Natural killer cell (primary cell): ENCODE results near the gene CLDN9. TPM values are rescaled to one million over a fixed set of nuclear protein-coding genes. Genes with fewer than 3 reads are reported as not detected.

Source experiments
- ATAC-seq, 3 donors: fragments of 150-1000 bp in 2 of 3; fragments of 200-7000 bp in 1 of 3; cut with Tn5 transposase; 1 replicate in 1 of 3; 2 replicates in 2 of 3; pipeline ENCODE4 v1.10.0; 2021; ENCODE audit warnings: mild to moderate bottlenecking in 2 of 3, moderate library complexity in 2 of 3
- DNase-seq, 2 donors: peaks; one replicate each; pipeline versions ENCODE4 v3.0.0 to v3.0.0-alpha.2; 2013 to 2021; ENCODE audit warnings: mixed read lengths in 1 of 2
- H3K27ac ChIP-seq: one replicate; pipeline ENCODE4 v1.5.1; 2013; ENCODE audit warnings: mild to moderate bottlenecking, low read length
- H3K27me3 ChIP-seq: one replicate; pipeline ENCODE4 v1.6.1; 2013; ENCODE audit warnings: low read length; ENCODE audit not compliant: control insufficient read depth, insufficient read depth
- H3K36me3 ChIP-seq: one replicate; pipeline ENCODE4 v1.6.1; 2013; ENCODE audit warnings: low read length; ENCODE audit not compliant: control insufficient read depth, insufficient read depth
- H3K4me1 ChIP-seq: one replicate; pipeline ENCODE4 v1.6.1; 2013; ENCODE audit warnings: low read length; ENCODE audit not compliant: control insufficient read depth, insufficient read depth
- H3K4me3 ChIP-seq: one replicate; pipeline ENCODE4 v1.5.1; 2013; ENCODE audit warnings: low read length
- H3K9me3 ChIP-seq: one replicate; pipeline ENCODE4 v1.6.1; 2013; ENCODE audit warnings: low read length; ENCODE audit not compliant: control insufficient read depth, insufficient read depth
- H3K27ac Mint-ChIP-seq, 2 donors: one replicate each; pipeline ENCODE4 v1.8.0; 2022; ENCODE audit warnings: mild to moderate bottlenecking in 2 of 2, mixed read lengths in 2 of 2, moderate library complexity in 1 of 2
- H3K27me3 Mint-ChIP-seq, 2 donors: one replicate each; pipeline ENCODE4 v1.8.0; 2022; ENCODE audit warnings: low read depth in 2 of 2, mixed read lengths in 2 of 2
- H3K36me3 Mint-ChIP-seq: one replicate; pipeline ENCODE4 v1.8.0; 2022; ENCODE audit warnings: mixed read lengths
- H3K4me1 Mint-ChIP-seq, 2 donors: one replicate each; pipeline ENCODE4 v1.8.0; 2022; ENCODE audit warnings: mixed read lengths in 2 of 2
- H3K4me3 Mint-ChIP-seq: one replicate; pipeline ENCODE4 v1.8.0; 2022; ENCODE audit warnings: mild to moderate bottlenecking, moderate library complexity, mixed read lengths
- H3K9me3 Mint-ChIP-seq, 2 donors: one replicate each; pipeline ENCODE4 v1.8.0; 2022; ENCODE audit warnings: mixed read lengths in 2 of 2
- WGBS: methylation state at CpG from one replicate; pipeline ENCODE4 v1.1.7; 2013; ENCODE audit warnings: missing lambda C conversion rate; ENCODE audit not compliant: insufficient coverage; 5-methylcytosine and 5-hydroxymethylcytosine counted together
- intact Hi-C: fragments of 100-400 bp; cut with micrococcal nuclease; formaldehyde crosslinking; loops from one replicate; pipeline ENCODE4 v1.14.2; 2022
- total RNA-seq, 4 donors: library from RNA; stranded (reverse); fragments of 120-200 nt in 1 of 4; gene quantifications; one replicate each; pipeline versions ENCODE4 v1.2.3 to v1.2.4, GENCODE V29; 2013 to 2022
- TF ChIP-seq, protein P1 (sequence below): fragments of 200-600 bp; IDR thresholded peaks from one replicate; pipeline ENCODE4 v1.8.0; 2022; ENCODE audit warnings: antibody characterized with exemption

CLDN9 gene
- total RNA-seq, 3 donors from 2014 or later (not counting 1 experiment from before 2014, with no cell fraction given) = 0.34 to 0.35 TPM; not detected in 1

DNA sequence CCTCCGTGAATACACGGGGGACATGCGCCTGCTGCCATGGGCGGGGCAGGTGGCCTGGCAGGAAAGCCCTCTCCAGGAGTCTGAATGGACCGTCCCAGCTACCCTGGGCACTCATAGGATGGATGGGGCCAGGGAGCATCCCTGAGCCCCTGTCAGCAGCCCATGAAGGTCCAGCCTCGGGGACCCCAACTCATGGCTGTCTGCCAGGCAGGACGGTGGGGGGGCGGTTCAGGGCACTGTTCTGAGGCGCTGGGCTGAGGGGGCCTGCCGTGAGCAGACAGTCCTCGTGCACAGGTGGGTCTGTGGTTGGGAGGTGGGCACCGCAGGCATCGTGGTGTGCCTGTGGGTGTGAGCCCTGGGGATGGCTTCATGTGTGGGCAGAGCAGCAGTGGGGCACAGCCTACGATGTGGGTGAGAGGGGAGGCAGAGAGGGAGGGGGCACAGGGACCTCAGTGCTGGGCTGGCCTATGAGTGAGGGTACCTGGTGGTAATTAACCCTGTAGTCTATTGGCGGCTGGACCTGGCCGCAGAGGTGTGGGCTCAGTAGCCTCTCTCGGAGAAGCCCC lies 26.0 kb upstream of the CLDN9 start:
- TF ChIP-seq, protein P1, sequence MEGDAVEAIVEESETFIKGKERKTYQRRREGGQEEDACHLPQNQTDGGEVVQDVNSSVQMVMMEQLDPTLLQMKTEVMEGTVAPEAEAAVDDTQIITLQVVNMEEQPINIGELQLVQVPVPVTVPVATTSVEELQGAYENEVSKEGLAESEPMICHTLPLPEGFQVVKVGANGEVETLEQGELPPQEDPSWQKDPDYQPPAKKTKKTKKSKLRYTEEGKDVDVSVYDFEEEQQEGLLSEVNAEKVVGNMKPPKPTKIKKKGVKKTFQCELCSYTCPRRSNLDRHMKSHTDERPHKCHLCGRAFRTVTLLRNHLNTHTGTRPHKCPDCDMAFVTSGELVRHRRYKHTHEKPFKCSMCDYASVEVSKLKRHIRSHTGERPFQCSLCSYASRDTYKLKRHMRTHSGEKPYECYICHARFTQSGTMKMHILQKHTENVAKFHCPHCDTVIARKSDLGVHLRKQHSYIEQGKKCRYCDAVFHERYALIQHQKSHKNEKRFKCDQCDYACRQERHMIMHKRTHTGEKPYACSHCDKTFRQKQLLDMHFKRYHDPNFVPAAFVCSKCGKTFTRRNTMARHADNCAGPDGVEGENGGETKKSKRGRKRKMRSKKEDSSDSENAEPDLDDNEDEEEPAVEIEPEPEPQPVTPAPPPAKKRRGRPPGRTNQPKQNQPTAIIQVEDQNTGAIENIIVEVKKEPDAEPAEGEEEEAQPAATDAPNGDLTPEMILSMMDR = no peak
- Mint-ChIP-seq H3K27me3 (no peaks in the 10 kb centered on the region), H3K4me3 (no peak overlapping the region), H3K4me1 (peaks cover 0 to 3% of the 10 kb centered on the region in 2 donors), H3K9me3 (no peaks in the 10 kb centered on the region), H3K36me3 (no peaks in the 10 kb centered on the region), H3K27ac (no peak overlapping the region)
- no peak for DNase-seq
- ATAC-seq = no peak
- H3K4me1 ChIP-seq = peaks cover 12% of the 10 kb centered on the region
- WGBS = 66% methylated on average over 17 of the region's 17 CpGs
- no peak overlapping the region for H3K27ac ChIP-seq
- no peak overlapping the region for H3K4me3 ChIP-seq
- intact Hi-C loops = no loop called here
- H3K27me3 ChIP-seq = no peaks in the 10 kb centered on the region
- no peaks in the 10 kb centered on the region for H3K36me3 ChIP-seq
- no peaks in the 10 kb centered on the region for H3K9me3 ChIP-seq

DNA sequence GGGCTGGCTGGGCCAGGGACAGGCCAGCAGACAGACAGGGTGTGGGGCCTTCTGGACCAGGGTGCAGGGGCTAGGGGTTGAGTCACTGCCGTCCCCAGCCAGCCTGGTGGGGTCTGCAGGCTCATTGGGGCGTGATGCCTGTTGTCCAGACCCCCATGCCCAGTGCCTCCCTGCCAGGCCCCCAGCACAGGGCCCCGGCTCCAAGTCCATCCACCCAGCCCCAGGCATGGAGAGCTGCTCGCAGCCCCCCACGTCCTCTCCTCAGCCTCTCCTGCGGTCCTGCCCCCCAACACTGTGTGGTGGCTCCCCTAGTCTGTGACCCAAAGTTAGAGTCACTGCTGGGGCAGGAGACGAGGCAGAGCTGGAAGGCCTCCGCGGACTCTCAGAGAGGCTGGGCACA lies 25.4 kb upstream of the CLDN9 start:
- peaks cover 12% of the 10 kb centered on the region for H3K4me1 ChIP-seq
- intact Hi-C loops = no loop called here
- H3K27me3 Mint-ChIP-seq = no peaks in the 10 kb centered on the region
- H3K36me3 ChIP-seq = no peaks in the 10 kb centered on the region
- H3K36me3 Mint-ChIP-seq = no peaks in the 10 kb centered on the region
- H3K27ac ChIP-seq = no peak overlapping the region
- H3K4me3 ChIP-seq = no peak overlapping the region
- TF ChIP-seq, protein P1 = no peak
- H3K27me3 ChIP-seq = no peaks in the 10 kb centered on the region
- H3K9me3 Mint-ChIP-seq = no peaks in the 10 kb centered on the region
- ATAC-seq (no peak), DNase-seq (no peak)
- 88% methylated on average over 9 of the region's 9 CpGs for WGBS
- H3K27ac Mint-ChIP-seq = no peak overlapping the region
- no peaks in the 10 kb centered on the region for H3K9me3 ChIP-seq
- no peak overlapping the region for H3K4me3 Mint-ChIP-seq
- H3K4me1 Mint-ChIP-seq = no peaks in the 10 kb centered on the region

DNA sequence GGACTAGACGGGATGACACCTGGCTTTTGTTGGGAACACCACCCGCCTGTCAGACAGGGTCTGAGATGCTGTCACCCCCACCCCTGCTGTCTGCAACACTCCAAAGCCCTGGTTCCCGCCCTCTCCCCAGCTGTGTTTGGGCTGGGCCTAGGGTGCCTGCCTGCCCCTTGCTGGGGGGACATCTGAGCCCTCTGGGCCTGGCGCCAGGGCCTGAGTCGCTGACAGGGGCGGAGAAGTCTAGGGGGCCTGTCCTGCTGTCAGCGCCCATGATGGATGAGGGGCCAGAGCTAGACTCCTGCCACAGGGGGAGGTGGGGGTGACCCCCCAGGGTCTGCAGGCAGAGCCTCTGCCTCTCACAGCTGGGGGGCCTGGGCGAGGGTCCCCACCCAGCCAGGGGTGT lies 24.9 kb upstream of the CLDN9 start:
- Mint-ChIP-seq H3K27ac (no peak overlapping the region), H3K4me1 (no peaks in the 10 kb centered on the region)
- intact Hi-C loops = no loop called here

More for the DNA sequence above, 24.9 kb upstream of the CLDN9 start:
- H3K27ac ChIP-seq = no peak overlapping the region
- 82% methylated on average over 8 of the region's 8 CpGs for WGBS
- TF ChIP-seq, protein P1 = no peak
- Mint-ChIP-seq H3K27me3 (no peaks in the 10 kb centered on the region), H3K9me3 (no peaks in the 10 kb centered on the region), H3K36me3 (no peaks in the 10 kb centered on the region), H3K4me3 (no peak overlapping the region)
- DNase-seq (no peak), ATAC-seq (no peak)
- H3K4me3 ChIP-seq = no peak overlapping the region
- H3K36me3 ChIP-seq = no peaks in the 10 kb centered on the region
- peaks cover 12% of the 10 kb centered on the region for H3K4me1 ChIP-seq
- no peaks in the 10 kb centered on the region for H3K27me3 ChIP-seq
- H3K9me3 ChIP-seq = no peaks in the 10 kb centered on the region
